PC-3 (cell line): ENCODE data around the gene NHSL1. TPM values are rescaled to one million over a fixed set of nuclear protein-coding genes. Genes with fewer than 3 reads are reported as not detected.

ENCODE experiments used
- ATAC-seq: fragments of 200-7000 bp; cut with Tn5 transposase; 2 replicates; pipeline ENCODE4 v1.9.1; 2020; ENCODE audit warnings: mild to moderate bottlenecking, moderate library complexity
- BruUV-seq: library from RNA; stranded (reverse); fragments of 400-500 nt; replicated peaks from 2 replicates; lab custom pipeline; 2021; lab: Mats Ljungman, UMichigan
- CTCF ChIA-PET: fragments of 300-600 bp; sonication (Branson Sonifier 250); formaldehyde crosslinking; loops from one replicate; lab custom pipeline; 2022; ENCODE audit warnings: antibody characterized with exemption; lab: Charles Lee
- POLR2A ChIA-PET: fragments of 300-600 bp; sonication (Branson Sonifier 250); formaldehyde crosslinking; loops from one replicate; lab custom pipeline; 2022; ENCODE audit warnings: antibody characterized with exemption; ENCODE audit not compliant: unreplicated experiment; lab: Charles Lee
- DNase-seq: peaks from one replicate; pipeline ENCODE4 v3.0.0-alpha.2; 2015
- H2AFZ ChIP-seq: fragments of 300-600 bp; sonication (generic); 2 replicates; pipeline ENCODE4 v1.6.0; 2016; ENCODE audit warnings: antibody characterized with exemption, low read length
- H3F3A ChIP-seq: fragments of 300-600 bp; sonication (generic); one replicate; pipeline ENCODE4 v1.6.0; 2017; ENCODE audit warnings: antibody characterized with exemption, low read length, control low read depth, mild to moderate bottlenecking; ENCODE audit not compliant: unreplicated experiment
- H3K27ac ChIP-seq: fragments of 300-600 bp; sonication (generic); 2 replicates; pipeline ENCODE4 v1.5.1; 2016; ENCODE audit warnings: mild to moderate bottlenecking, low read length
- H3K27me3 ChIP-seq: fragments of 300-600 bp; sonication (generic); 2 replicates; pipeline ENCODE4 v1.6.1; 2016; ENCODE audit warnings: low read length, mixed read lengths
- H3K36me3 ChIP-seq: fragments of 300-600 bp; sonication (generic); 2 replicates; pipeline ENCODE4 v1.6.1; 2016; ENCODE audit warnings: low read depth, mixed run types, low read length, mixed read lengths
- H3K4me1 ChIP-seq: fragments of 300-600 bp; sonication (generic); 2 replicates; pipeline ENCODE4 v1.5.1; 2016; ENCODE audit warnings: low read length; ENCODE audit not compliant: insufficient read depth
- H3K4me2 ChIP-seq: fragments of 300-600 bp; sonication (generic); 2 replicates; pipeline ENCODE4 v1.6.0; 2016; ENCODE audit warnings: low read length
- H3K4me3 ChIP-seq: fragments of 300-600 bp; sonication (generic); 2 replicates; pipeline ENCODE4 v1.5.1; 2016; ENCODE audit warnings: mild to moderate bottlenecking, low read length, mixed read lengths
- H3K79me2 ChIP-seq: fragments of 300-600 bp; sonication (generic); 2 replicates; pipeline ENCODE4 v1.6.1; 2017; ENCODE audit warnings: low read length, mixed read lengths
- H3K9ac ChIP-seq: fragments of 300-600 bp; sonication (generic); 2 replicates; pipeline ENCODE4 v1.6.0; 2016; ENCODE audit warnings: mild to moderate bottlenecking, low read length
- H3K9me2 ChIP-seq: fragments of 300-600 bp; sonication (generic); replicated peaks from 2 replicates; pipeline ENCODE4 v1.6.1; 2016; ENCODE audit warnings: mixed run types, low read length, mixed read lengths
- H3K9me3 ChIP-seq: fragments of 300-600 bp; sonication (generic); 2 replicates; pipeline ENCODE4 v1.6.1; 2016; ENCODE audit warnings: low read length, mixed read lengths
- H4K20me1 ChIP-seq: fragments of 300-600 bp; sonication (generic); 2 replicates; pipeline ENCODE4 v1.6.1; 2016; ENCODE audit warnings: low read length, mixed read lengths
- EZH2 ChIP-seq: fragments of 300-600 bp; sonication (generic); IDR thresholded peaks from one replicate; pipeline ENCODE4 v1.6.1; 2017; ENCODE audit warnings: antibody characterized with exemption, mild to moderate bottlenecking, low read length; ENCODE audit not compliant: unreplicated experiment
- EZH2phosphoT487 ChIP-seq: fragments of 300-600 bp; sonication (generic); IDR thresholded peaks from 2 replicates; pipeline ENCODE4 v1.6.1; 2018; ENCODE audit warnings: mild to moderate bottlenecking, antibody characterized with exemption, low read length, borderline replicate concordance
- intact Hi-C: fragments of 100-400 bp; cut with micrococcal nuclease; formaldehyde crosslinking; loops from 2 replicates; pipeline ENCODE4 v1.9.0; 2023
- total RNA-seq: library from RNA; depleted of rRNA; stranded (reverse); fragments of >200 nt; gene quantifications from 2 replicates; pipeline ENCODE4 v1.2.3, GENCODE V29; 2014
- TF ChIP-seq, protein P1 (sequence below): fragments of 300-600 bp; sonication (generic); conservative IDR thresholded peaks from 2 replicates; pipeline ENCODE4 v1.5.1; 2017; ENCODE audit warnings: antibody characterized with exemption, low read depth, mild to moderate bottlenecking, low read length

Gene NHSL1
- total RNA-seq, 1 experiment from 2014 or later: 4.8 TPM

DNA sequence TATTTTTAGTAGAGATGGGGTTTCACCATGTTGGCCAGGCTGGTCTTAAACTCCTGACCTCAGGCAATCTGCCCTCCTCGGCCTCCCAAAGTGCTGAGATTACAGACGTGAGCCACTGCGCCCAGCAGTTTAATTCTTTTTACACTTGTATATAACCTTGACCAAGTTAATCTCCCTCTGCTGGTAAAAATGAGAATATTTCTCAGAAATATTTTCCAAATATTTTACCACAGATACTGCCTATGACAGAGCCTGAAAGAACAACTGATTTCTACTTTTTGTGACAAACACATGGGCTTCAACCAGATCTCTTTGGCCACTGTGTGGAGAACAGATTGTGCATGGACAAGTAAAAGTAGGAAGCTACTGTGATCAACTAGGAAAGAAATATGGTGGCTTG lies 21.2 kb upstream of the NHSL1 start:
- H3K27me3 ChIP-seq: no peaks in the 10 kb centered on the region
- H3K9me3 ChIP-seq: no peaks in the 10 kb centered on the region
- no peaks in the 10 kb centered on the region for H3K36me3 ChIP-seq
- H3K4me1 ChIP-seq: no peaks in the 10 kb centered on the region
- H3K79me2 ChIP-seq: no peaks in the 10 kb centered on the region
- no peak overlapping the region for H3K27ac ChIP-seq
- no peaks in the 10 kb centered on the region for H3K9me2 ChIP-seq
- H3K9ac ChIP-seq: no peak overlapping the region
- DNase-seq: peak; percentile 60
- H3K4me2 ChIP-seq: no peak overlapping the region
- POLR2A ChIA-PET: interaction anchor here (0.7 kb wide), 1 partner anchor 244 kb away, joined by 22 read pairs; no protein-coding TSS in a partner anchor
- H3F3A ChIP-seq: no peaks in the 10 kb centered on the region
- H3K4me3 ChIP-seq: no peak overlapping the region
- H4K20me1 ChIP-seq: no peaks in the 10 kb centered on the region
- ATAC-seq: peak; percentile 48
- no peak overlapping the region for H2AFZ ChIP-seq
- no TSS peak for BruUV-seq
- TF ChIP-seq EZH2phosphoT487 (no peak), EZH2 (no peak)
- TF ChIP-seq, protein P1, sequence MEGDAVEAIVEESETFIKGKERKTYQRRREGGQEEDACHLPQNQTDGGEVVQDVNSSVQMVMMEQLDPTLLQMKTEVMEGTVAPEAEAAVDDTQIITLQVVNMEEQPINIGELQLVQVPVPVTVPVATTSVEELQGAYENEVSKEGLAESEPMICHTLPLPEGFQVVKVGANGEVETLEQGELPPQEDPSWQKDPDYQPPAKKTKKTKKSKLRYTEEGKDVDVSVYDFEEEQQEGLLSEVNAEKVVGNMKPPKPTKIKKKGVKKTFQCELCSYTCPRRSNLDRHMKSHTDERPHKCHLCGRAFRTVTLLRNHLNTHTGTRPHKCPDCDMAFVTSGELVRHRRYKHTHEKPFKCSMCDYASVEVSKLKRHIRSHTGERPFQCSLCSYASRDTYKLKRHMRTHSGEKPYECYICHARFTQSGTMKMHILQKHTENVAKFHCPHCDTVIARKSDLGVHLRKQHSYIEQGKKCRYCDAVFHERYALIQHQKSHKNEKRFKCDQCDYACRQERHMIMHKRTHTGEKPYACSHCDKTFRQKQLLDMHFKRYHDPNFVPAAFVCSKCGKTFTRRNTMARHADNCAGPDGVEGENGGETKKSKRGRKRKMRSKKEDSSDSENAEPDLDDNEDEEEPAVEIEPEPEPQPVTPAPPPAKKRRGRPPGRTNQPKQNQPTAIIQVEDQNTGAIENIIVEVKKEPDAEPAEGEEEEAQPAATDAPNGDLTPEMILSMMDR: peak; percentile 47; the same call in 1 of the 2 replicates
- intact Hi-C loops: no loop called here
- CTCF ChIA-PET: no interaction called here

DNA sequence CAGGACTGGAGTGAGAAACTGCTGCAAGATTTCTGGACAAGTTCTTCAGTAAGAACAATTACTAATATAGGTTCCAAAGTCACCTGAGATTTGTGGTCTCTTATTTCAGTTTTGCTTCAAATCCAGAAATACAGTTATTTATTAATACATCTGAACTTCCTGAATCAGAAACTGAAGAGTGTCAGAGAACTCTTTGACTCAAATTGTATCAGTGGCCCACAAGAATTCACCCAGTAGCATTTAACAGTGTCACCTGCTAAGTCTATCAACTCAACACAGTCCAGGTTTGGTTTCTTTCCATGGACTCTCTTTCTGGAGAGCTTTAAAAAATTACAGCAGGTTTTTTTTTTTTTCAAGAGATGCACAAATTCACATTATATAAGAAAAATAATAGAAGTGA lies 18.8 kb upstream of the NHSL1 start:
- POLR2A ChIA-PET: interaction anchor here (0.6 kb wide), 1 partner anchor 1486 kb away, joined by 6 read pairs; no protein-coding TSS in a partner anchor
- Histone ChIP-seq H3K36me3 (no peaks in the 10 kb centered on the region), H3K9me3 (no peaks in the 10 kb centered on the region), H3K4me1 (no peaks in the 10 kb centered on the region), H2AFZ (no peak overlapping the region), H3K4me2 (no peak overlapping the region), H3F3A (no peaks in the 10 kb centered on the region), H3K9ac (no peak overlapping the region), H3K27ac (no peak overlapping the region), H3K9me2 (no peaks in the 10 kb centered on the region), H3K27me3 (no peaks in the 10 kb centered on the region), H3K79me2 (no peaks in the 10 kb centered on the region), H4K20me1 (no peaks in the 10 kb centered on the region), H3K4me3 (no peak overlapping the region)
- BruUV-seq: no TSS peak
- TF ChIP-seq, protein P1: no peak
- TF ChIP-seq EZH2: no peak
- TF ChIP-seq EZH2phosphoT487: no peak
- no peak for DNase-seq
- intact Hi-C loops: no loop called here
- CTCF ChIA-PET: interaction anchor here (0.5 to 1.2 kb wide), 3 partner anchors 89 to 595 kb away, joined by 4 to 8 read pairs (median 5); no protein-coding TSS in a partner anchor
- ATAC-seq: no peak

DNA sequence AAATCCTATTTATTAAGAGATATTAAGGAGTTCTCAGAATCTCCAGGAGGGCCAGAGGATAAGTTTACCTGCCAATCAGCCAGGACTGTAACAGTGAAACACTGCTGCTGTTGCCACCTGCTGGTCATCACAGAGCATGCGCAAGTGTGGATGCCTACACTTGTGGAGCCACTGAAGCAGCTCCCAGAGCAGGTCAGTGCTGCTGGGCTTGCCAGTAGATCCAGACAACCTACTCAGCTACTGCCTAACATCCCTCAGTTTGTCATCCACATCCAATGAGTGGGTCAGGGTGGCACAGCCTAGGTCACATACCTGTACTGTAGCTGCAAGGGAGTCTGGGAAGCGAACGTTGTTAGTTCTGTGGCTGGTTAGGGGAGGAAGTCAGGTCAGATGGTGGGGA lies 18.3 kb upstream of the NHSL1 start:
- no peaks in the 10 kb centered on the region for H4K20me1 ChIP-seq
- BruUV-seq: no TSS peak

More for the DNA sequence above, 18.3 kb upstream of the NHSL1 start:
- H3K4me3 ChIP-seq: no peak overlapping the region
- H3K4me1 ChIP-seq: no peaks in the 10 kb centered on the region
- ChIA-PET CTCF (interaction anchor here (0.5 to 1.2 kb wide), 3 partner anchors 88 to 595 kb away, joined by 4 to 8 read pairs (median 5); no protein-coding TSS in a partner anchor), POLR2A (interaction anchor here (0.6 kb wide), 1 partner anchor 1486 kb away, joined by 6 read pairs; no protein-coding TSS in a partner anchor)
- no peaks in the 10 kb centered on the region for H3K9me2 ChIP-seq
- no peaks in the 10 kb centered on the region for H3K36me3 ChIP-seq
- no peak overlapping the region for H2AFZ ChIP-seq
- no peaks in the 10 kb centered on the region for H3K9me3 ChIP-seq
- no peak overlapping the region for H3K9ac ChIP-seq
- no peak overlapping the region for H3K27ac ChIP-seq
- H3K79me2 ChIP-seq: no peaks in the 10 kb centered on the region
- DNase-seq: peak; percentile 68
- H3F3A ChIP-seq: no peaks in the 10 kb centered on the region
- H3K27me3 ChIP-seq: no peaks in the 10 kb centered on the region
- ATAC-seq: peak; percentile 97
- TF ChIP-seq, protein P1: peak; percentile 75
- TF ChIP-seq EZH2: no peak
- H3K4me2 ChIP-seq: no peak overlapping the region
- intact Hi-C loops: loop anchor here (1.0 kb wide), 1 partner anchor 88 kb away; no protein-coding TSS in a partner anchor
